Hindlimb muscle (tissue), 1 donor: Measurements from ENCODE around the gene DPM1. TPM values are rescaled to one million over a fixed set of nuclear protein-coding genes. Genes with fewer than 3 reads are reported as not detected.
A peak's percentile ranks its signal among the peaks of the same experiment; 100 is the strongest.

Source experiments
- DNase-seq: peaks from one replicate; pipeline ENCODE4 v3.0.0-alpha.2; 2013
- polyA plus RNA-seq: library from polyadenylated mRNA; unstranded; fragments of 120-200 nt; gene quantifications from one replicate; pipeline ENCODE4 v1.2.1, GENCODE V29; 2013; ENCODE audit not compliant: insufficient read length

The DPM1 gene
- polyA plus RNA-seq, 1 donor = 39.1 TPM

DNA sequence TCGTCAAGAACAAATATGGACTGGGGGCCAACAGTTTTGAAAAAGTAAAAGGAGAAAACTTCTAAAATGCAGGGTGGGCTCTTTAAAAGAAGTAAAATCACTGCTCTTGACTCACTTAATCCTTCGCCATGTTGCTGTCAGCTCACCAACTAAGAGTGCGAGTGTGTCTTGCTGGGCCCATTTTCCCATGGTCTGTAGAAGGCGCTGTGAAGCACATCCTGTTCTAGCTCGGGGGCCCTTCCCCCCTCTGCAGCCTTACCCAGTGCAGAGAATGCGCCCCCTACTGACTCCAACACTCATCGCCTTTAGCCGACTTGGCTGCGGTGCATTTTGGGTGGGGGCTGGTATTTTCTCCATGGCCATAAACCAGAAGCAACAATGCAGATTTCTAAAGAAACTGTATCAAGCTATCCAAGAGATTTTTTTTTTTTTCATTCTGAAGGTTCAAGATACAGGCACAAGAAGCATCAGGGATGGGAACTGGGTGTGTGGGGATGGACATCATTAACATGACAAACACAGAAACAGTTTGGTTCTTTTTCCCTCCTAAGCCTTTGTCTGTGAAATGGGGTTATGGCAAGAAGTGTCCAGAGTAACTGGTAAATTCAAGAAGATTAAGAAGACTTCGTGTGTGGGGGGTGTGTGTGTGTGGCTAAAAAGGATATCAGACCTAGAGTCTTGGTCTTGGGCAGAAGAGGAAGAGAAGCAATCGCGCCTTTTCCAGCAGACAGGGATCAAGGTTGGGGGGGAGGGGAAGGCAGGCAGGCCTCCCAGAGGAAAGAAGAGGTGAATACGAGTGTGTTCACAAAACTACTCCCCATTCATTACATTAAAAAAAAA, 28.8 kb downstream of the DPM1 start:
- DNase-seq = peak; percentile 89

DNA sequence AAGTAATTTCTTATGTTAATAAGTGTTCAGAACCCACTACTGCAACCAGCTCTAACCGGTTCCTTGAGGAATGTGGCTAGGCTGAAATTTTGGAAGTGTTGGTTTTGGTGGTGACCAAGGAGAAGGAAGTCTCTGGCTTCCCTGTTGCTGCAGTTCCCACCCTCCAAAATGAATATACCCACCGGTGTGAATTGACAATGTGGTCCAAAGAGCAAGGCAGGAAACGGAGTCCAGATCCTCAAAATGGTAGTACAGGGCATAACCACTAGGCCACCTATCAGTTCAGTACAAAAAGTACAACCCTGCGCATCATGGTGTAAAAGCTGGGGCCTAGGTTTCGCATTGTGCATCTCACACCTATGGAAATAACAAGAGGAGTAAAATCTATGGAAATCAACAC, 29.9 kb downstream of the DPM1 start:
- no peak for DNase-seq

DNA sequence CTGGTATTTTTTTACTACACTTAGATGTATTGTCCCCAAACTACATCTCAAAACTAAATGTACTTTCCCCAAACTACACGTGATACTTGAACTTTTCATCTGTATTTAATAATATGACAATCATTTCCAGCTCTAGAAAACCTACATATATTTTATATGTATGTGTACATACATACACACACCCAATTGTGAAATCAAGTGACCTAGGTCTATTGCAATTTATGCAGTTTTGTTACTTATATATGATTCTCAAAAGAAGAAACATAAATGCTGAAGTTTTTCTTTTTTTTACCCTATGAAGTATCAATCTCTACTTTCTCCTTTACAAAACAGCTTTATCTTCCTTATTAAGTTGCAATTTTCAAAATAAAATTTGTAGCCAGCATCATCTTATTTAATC, 31.8 kb downstream of the DPM1 start:
- DNase-seq = no peak

DNA sequence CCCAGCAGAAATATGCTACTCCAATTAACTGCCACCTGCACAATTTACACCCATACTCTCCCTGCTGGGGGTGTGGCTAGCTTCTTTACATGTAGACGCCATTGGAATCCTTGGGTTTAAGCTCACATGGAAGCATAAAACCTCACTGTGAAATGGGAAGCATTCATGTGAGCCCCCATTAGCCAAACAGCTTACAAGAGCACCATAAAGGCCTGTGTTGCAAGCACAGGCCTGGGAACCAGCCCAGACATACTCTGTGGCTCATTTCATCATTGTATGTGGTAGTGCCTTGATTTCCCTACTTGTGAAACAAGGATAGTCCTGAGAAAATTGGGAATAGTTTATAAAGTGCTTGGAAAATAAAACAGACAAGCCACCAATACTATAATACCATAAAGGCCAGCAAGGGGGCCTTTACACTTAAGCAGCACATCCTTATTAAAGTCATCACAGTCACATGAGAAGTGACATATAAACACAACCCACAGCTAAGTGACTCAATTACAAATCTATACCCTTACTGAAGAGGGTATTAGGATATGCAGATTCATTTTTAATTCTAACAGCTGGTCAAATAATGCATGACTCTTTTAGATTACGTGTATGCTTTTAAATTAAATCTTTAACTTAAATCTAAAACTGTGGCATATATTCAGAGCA, 33.9 kb downstream of the DPM1 start:
- no peak for DNase-seq

DNA sequence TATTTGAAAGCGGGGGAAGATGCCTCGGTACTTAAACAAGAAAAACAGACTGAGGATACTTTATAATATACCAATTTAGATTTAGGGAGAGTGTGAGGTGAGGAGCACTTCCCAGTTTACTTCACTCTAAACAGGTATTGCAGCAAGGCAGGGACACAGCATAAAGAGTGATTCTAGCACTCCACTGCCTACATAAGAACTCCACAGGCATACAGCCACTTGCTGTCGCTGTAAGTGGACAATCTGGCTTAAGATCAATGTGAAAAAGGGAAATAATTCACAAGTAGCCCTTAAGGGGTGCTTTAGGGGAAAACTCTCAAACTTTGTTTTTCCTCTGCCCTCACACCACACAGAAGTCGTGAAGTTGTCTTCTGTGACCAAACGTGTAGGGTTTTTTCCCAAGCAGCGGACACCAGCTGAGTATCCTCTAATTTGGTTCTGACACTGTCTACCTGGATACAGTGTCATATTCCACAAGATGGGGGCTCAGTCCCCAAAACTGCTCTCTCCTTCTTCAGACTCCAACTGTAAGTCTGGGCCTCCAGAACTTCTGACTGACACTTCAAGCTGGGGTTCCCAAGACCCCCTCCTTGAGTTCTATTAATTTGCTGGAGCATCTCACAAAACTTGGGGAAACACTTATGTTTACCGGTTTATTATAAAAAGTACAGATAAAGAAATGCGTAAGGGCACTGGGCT, 36.4 kb downstream of the DPM1 start:
- no peak for DNase-seq

DNA sequence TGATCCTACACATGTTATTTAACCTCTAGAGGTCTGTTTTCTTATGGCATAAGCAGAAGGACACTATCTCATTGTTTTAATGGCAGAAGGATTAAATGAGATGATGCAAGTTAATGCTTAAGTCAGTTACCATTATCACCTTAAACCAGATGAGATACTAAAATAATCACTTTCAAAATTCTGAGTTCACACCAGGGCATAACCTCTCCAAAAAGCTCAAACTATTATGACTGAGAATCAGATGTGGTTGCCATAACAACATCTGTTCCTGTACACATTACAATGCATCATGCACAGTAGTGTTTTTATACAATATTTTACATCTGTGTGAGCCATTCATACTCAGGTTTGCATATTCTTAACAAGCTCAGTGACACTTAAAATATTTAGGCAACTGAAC, 37.3 kb downstream of the DPM1 start:
- no peak for DNase-seq

DNA sequence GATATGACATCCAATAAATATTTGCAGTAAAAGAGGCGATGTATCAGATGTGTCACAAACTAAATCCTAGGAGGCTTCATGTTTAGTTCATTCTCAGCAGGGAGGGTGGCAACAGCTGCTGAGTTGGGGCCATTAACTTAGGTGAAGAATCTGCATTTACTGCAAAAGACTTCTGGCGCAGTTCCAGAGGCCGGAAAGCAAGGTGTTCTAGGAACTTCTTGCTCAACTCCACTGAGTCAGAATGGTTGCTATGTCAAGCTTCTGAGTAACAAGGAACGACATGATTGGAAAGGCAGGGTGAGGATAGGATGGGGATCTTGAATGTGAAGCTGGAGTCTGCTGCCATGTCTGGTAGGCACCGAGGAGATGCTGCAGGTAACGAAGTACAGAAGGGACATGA, 38.8 kb downstream of the DPM1 start:
- DNase-seq = no peak

DNA sequence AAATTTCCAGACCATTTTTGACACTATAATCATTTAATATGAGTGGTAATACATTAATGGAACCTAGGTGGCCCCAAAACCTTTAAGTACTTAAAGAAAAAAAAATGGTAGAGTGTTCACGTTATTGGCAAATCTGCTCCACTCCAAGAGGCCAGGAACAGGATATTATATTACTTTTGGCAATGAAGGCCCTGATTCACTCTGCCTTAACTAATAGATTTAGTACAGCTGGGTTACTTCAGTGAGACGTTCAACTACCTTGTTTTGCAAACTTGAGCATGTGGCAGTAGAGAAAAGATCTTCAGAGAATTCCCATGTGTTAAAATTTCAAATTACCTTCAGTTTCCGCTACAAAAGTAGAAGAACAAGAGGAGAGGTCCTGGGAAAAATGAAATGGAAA, 39.9 kb downstream of the DPM1 start:
- DNase-seq = no peak

DNA sequence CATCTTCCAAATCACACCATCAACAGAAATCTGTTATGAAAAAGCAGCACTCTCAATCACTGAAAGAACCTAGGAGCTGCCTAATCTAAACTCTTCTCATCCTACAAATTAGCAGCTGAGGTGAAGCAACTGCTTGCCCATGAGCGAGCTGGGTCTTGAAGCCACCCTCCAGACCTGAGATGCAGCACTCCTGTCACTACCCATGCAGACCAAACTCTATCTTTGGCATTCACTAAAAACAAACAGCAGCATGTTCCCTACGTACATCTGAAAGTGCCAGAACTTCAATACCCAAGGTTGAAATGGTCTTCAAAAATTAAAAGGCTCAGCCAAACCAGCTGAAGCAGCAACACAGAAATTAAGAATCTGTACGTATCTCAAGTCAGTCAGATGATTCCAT, 41.4 kb downstream of the DPM1 start:
- DNase-seq = no peak

DNA sequence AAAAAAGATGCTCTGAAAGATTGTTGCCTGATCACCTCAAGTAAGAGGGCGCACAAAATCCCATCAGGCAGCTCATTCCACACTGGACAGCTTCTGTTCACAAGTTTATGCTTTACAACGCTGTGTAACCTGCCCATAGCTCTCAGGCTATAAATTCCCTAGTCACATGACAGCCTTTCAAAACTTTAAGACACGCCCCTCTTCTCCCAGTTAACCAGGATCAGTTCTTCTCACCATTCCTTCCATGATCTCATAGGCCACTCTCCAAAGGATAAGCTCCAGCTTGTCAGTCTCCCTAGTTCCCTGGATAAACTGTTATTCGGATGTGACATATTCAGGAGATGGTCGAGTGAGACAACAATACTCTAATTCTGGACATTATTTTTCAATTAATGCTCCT, 42.1 kb downstream of the DPM1 start:
- no peak for DNase-seq

DNA sequence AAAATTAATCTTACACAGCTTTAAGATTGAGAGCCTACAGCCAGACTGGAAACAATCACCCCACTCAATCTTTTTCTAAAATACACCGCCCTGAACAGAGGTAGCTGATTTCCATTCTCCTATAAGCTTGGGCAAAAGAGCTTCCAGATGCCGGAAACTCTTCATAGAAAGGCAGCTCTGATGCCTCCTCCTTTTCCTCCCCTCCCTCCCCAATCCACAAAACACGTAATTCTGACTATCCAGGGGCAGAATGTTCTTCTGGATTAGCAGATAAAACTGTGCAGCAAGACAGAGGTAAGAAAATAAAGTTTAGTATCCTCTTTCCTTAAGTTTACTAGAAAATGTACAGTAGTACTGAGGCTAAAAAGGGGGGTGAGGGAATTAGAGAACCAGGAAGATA, 42.9 kb downstream of the DPM1 start:
- no peak for DNase-seq

DNA sequence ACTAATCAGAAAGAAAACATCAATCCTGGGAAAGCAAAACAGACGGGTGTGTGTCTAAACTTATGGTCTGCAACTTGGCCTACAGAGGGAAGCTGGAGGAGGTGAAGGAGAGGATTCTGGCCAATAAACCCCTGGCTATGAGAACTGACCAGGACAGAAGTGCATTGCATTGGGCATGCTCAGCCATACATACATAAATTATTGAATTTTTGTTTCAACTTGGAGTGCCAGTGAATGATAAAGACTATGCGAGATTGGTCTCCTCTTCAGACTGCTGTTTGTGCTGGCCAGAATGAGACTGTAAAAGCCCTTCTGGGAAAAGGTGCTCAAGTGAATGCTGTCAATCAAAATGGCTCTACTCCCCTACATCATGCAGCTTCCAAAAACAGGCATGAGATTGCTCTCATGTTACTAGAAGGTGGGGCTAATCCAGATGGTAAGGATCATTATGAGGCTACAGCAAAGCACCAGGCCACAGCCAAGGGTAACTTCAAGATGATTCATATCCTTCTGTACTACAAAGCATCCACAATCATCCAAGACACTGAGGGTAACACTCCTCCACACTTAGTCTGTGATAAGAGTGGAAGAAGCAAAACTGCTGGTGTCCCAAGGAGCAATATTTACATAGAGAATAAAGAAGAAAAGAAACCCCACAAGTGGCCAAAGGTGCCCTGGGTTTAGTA, 44.5 kb downstream of the DPM1 start:
- no peak for DNase-seq

DNA sequence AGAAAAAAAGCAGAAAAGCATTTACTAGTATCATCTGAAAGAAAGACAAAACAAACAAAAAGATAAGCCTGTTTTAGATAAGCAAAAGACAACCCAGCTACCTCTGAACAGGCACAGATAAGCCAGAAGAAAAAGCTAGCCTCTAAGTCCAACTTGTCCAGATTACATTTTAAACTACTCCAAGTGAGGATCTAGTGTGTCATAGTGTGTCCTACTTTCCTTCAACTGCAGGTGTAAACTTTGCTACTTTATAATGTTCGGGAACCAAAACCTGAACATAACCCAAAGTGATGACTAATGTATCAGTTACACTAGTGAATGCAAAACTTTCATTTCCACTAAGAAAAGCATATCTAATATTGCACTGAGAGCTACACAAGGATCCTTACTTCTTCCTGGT, 46.6 kb downstream of the DPM1 start:
- no peak for DNase-seq

DNA sequence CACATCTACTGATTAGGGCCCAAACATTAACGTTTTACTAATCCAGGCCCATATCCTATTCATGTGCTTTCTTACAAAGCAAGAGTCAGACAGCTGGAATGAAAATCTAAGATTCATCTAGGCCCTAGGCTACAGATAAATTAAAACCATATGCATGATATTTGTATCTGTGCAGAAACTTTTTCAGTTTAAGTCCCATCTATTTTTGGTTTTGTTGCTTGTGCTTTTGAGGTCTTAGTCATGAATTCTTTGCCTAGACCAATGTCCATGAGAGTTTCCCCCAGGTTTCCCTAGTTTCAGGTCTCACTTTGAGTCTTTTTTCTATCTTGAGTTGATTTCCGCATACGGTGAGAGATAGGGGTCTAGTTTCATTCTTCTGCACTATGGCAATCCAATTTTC, 47.3 kb downstream of the DPM1 start:
- no peak for DNase-seq

DNA sequence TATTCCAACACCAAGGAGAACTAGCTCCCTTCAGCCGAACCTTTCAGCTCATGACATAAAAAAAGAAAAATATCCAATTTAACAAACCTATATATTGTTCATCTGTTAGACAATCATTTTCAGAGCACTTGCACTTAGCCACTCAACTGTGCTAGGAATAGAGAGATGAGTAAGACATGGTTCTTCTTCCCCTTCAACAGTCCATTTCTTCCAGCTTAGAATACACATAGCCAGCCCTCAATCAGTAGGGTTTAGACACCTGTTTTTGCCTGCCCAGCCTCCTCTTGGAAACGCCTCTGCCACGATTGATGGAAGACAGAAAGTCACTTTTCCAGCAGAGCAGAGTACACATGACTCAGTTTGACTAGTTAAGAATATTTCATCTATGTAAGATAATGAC, 48.9 kb downstream of the DPM1 start:
- no peak for DNase-seq

DNA sequence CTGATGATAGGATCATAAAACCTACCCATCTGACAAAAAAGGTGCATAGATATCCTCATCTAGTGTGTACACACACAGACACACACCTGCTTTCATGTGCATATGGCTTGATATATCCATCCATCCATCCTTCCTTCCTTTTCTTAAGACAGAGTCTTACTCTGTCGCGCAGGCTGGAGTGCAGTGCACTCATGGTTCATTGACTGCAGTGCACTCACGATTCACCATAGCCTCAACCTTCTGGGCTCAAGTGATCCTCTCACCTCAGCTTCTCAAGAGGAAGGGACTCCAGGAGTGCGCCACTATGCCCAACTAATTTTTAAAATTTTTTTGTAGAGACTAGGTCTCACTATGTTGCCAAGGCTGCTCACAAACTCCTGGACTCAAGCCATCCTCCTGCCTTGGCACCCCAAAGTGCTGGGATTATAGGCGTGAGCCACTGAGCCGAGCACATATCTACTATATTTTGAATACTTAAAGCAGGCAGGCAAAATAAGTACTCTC, 54.2 kb downstream of the DPM1 start:
- DNase-seq = no peak

DNA sequence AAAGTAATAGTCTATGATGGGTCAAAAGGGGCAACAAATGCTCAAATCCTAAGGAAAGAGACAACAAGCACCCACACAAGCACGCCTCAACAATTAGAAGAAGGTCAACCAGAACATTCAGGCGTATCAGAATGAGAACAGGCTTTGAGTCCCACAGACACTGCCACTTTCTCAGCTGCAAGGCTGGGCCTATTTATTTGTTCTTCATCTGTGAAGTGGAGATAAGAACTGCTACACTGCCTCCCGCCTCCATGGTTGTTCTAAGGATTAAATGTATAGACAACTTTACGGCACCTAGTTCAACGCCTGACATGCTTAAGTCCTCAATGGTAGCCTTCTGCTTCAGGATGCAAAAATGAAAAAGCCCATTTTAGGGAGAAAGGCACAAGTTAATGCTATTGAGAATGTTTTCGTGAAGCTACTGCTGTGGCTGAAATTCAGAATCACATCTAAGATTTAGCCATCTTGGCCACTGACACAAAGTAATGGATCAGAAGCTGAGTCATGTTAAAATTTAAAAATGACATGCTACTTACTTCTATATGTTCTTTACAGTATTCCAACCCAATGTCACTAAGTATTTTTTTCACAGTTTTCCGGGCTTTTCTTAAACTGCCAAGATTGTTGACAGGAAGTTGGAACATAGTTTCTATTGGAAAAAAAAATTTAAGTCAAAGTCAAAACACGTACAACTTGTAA, 54.8 kb downstream of the DPM1 start:
- DNase-seq = no peak

DNA sequence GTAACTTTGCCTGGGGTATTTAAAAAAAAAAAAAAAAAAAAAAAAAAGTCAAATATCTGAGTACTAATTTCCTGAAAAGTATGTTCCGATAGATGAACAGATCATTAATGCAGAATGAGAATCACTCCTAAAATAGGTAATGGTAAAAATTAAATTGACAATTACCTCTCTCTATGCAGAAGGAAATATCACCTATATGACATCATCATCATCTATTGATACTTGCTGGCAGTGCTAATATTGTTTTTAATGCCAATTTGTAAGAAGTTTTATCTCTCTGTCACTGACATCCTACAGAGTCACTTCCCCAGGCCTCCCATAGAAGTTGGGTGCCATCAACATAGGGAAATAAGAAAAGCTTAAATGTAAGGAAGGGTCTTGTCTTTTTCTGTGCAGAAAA, 57.0 kb downstream of the DPM1 start:
- DNase-seq = no peak

DNA sequence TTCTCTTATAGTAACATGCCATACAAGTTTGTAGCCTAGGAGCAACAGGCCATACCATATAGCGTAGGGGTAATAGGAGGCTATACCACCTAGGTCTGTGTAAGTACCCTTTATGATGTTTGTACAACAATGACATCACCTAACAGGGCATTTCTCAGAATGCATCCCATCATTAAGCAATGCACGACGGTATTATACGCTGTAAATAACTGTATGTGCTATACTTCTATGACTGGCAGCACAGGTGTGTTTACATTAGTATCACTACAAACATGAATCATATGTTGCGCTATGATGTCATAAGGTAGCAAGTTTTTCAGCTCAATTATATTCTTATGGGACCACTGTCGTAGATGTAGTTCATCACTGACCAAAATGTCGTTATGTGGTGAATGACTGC, 58.1 kb downstream of the DPM1 start:
- no peak for DNase-seq

DNA sequence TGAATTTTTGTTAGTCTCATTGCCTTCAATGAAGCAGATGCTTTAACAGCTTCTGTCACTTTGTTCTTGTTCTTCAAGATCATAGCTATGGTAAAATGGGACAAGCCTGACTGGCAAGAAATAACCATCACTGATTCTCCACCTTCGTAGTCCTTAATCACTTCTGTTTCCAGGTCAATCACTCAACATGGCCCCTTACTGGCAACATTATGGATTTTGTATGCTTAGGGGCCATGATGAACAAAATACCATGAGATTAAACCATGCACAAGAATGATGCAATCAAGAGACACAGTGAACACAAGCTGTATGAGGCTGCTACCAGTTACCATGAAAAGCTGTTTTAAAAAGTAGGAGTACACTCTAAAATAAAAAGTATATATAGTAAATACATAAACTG, 59.9 kb downstream of the DPM1 start:
- DNase-seq = no peak

DNA sequence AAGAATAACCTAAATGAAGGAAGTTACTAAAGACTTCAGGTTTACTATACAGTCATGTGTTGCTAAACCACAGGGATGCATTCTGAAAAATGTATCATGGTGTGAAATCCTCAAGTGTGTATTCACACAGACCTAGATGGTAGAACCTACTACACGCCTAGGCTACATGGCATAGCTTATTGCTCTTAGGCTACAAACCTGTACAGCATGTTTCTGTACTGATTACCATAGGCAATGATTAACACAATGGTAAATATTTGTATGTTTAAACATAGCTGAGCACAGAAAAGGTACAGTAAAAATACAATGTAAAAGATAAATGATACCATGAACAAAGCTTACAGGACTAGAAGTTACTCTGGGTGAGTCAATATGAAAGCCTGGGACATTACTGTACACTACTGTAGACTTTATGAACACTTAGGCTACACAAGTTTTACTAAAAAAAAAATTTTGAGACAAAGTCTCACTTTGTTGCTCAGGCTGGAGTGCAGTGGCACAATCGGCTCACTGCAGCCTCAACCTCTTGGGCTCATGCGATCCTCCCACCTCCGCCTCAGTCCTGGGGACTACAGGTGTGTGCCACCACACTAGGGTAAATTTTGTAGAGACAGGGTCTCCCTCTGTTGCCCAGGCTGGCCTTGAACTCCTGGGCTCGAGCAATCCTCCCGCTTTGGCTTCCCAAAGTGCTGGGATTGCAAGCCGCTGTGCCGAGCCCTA, 63.1 kb downstream of the DPM1 start:
- no peak for DNase-seq

DNA sequence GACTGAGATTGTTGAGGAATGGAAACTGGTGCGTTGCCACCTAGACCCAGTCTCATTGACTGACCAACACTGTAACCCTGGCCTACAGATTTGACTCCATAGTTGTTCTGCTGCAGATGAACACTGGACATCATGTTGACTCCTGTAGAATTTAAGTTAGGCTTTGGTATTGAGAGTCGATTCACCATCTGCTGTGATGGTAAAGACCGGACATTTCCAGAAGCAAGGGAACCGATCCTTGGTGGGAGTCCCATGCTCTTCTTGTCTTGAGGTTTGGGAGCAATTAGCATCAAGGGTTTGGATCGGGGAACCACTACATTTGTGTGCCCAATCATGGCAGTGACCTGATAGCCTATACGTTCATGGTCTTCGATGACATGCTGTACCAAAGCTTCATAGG, 64.7 kb downstream of the DPM1 start:
- DNase-seq = no peak
